A172 (cell line): ENCODE data around the gene PKP1. TPM values are rescaled to one million over a fixed set of nuclear protein-coding genes. Genes with fewer than 3 reads are reported as not detected.

Experiments
- DNase-seq: peaks from one replicate; pipeline ENCODE4 v3.0.0-alpha.2; 2015; ENCODE audit warnings: low spot score
- total RNA-seq: library from RNA; depleted of rRNA; stranded (reverse); fragments of >200 nt; shearing (Covaris generic); gene quantifications from 2 replicates; pipeline ENCODE4 v1.2.3, GENCODE V29; 2014

PKP1 gene
- total RNA-seq, 1 experiment from 2014 or later, result not detected

DNA sequence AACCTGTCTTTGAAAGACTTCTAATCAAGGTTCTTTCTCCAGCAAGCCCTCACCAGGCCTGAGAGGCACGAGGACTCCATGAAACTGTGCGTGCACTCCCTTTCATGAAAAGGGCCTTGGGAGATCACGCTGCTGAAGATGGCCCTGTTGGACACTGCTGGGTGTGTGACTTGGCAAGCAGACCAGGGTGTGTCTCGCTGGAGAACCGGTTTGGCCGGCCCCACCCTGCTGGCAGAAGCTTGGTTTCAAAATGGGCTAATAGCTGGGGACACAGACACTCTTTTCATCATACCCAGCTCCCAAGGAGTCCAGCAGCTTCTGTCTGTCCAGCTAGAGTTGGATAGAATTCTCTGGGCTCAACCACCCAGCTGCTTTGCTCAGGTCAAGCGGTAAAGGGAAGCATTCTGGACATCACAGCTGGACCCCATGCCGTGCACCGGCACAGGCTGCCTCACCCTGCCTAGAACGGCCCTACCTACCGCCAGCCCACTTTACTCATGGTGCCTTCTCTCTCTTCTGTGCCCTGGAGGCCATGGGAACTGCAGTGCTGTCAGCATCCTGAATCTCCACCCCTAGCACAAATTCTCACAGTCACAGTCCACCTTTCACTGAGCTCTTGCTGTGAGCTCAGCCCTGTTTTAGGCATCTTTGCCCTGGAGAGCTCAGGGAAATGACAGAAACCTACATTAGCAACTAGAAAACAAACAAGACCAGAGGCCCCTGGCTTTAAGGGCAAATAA lies 24.6 kb downstream of the PKP1 start:
- peak; percentile 35 for DNase-seq

DNA sequence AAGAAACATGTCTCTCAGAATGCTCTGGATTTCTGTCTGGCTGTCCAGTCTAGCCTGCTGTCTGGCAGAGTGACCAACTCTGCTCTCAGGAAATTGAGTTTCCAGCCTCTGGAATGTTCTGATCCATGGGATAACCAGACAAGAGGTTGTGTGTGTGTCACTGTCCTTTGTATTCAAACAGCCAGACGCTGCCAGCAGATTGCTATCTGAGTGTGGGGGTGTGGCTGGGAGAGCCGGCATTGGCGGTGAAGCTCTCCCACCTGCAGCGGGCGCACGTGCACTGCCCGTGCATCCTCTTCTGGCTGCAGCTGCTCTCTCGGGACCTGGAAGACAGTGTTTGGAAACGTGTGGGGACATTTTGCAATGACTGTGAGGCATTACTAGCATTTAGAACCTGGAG lies 26.1 kb downstream of the PKP1 start:
- peak; percentile 61 for DNase-seq

DNA sequence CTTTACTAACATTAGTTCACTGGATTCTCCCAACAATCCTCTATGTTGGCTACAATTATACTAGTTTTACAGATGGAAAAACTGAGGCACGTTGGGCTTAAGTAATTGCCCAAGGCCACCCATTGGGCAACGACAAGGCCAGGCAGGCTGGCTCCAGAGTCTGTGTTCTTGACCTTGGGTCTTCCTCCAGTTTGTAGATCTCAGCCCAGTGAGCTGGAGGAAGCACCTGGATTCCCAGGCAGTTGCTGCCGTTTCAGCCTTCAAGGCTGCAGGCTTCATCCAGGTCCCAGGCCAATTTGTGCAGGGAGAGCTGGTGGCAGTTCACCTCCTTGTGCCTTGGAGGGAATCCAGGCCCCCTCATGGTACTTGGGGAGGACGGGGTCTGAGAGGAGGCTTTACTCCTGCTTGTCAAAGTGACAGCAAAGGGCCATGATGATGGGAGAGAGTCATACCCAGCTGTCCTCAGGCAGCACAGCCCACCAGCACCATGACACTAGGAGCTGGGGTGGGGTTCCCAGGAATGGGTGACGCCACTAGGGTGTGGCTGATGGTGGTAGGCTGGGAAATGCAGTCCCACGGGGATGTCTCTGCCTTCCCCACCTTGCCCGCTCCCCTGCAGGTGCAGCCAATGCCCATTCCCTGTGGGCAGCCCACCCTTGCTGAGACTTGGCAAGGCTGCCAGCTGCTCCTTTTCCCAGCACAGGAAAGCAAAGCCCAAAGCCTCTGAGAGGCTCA lies 27.1 kb downstream of the PKP1 start:
- DNase-seq, result no peak

- peak; percentile 89 for DNase-seq
These were observed 27.7 kb downstream of the PKP1 start for GRCh38 chr1:201310986-201311355.

DNA sequence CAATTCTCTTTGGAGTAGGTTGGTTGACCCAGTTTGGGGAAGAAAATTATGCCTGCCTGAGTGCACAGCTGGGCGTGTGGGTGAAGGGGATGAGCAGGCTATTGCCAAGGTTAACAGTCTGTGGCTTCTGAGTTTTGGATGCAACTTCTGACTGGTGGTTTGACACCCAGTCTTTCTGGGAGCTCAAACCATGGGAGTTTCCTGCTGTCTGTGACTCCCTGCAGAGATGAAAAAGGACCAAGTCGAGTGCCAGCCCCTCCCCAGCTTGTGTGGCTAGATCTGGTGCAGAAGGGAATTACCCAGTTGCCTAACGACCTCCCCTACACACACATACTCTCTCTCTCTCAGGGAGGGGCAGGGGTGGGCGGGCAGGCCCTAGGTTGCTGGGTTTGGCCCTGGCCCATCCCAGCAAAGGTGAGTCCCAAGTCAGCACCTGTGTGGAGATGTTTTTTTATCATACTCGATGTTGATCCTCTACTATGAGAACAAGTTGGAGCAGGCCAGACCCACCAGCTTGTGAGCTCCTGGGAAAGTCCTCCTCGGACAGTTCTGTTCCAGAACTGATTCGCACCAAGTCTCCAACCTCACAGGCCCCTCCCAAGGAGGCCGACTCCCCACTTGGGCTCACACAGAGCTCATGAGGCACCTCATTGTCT lies 28.2 kb downstream of the PKP1 start:
- peak; percentile 79 for DNase-seq

DNA sequence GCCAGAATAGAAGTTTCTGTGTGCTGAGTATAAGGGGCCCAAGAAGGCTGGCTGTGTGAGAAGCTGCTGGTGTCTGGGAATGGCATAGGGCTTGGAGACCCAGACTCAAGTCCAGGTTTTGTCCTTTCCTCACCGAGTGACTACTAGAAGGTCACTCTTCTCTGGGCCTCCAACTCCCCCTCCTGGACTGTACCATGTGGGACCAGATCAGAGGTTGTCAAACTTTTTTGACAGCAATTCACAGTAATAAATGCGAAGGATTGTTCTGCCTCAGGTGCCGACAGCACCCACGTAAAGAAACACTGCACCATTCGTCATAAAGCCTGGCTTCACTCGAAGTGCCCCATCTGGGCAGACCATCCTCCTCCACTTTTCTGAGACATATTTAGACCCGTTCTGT lies 29.0 kb downstream of the PKP1 start:
- no peak for DNase-seq

DNA sequence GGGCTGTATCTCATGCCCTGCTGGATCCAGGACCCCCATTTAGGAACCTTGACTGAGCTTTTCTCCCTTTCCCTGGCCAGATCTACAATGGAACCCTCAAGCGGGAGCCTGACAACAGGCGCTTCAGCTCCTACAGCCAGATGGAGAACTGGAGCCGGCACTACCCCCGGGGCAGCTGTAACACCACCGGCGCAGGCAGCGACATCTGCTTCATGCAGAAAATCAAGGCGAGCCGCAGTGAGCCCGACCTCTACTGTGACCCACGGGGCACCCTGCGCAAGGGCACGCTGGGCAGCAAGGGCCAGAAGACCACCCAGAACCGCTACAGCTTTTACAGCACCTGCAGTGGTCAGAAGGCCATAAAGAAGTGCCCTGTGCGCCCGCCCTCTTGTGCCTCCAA lies 29.8 kb downstream of the PKP1 start:
- no peak for DNase-seq

DNA sequence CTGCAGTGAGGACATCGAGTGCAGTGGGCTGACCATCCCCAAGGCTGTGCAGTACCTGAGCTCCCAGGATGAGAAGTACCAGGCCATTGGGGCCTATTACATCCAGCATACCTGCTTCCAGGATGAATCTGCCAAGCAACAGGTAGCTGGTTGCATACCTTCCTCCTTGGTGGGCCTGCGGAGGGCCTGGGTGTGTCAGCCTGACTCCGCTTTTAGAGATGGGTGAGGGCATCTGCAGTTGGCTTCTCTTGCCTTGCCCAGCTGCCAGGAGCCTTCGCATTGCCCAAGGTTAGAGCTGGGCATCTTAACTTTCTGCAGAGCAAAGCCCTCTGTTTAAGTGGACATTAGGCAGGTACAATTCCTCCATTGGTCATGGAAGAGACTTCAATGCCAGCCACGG lies 33.2 kb downstream of the PKP1 start:
- no peak for DNase-seq

GRCh38 chr1:201317551-201317950 lies 34.2 kb downstream of the PKP1 start:
- no peak for DNase-seq

DNA sequence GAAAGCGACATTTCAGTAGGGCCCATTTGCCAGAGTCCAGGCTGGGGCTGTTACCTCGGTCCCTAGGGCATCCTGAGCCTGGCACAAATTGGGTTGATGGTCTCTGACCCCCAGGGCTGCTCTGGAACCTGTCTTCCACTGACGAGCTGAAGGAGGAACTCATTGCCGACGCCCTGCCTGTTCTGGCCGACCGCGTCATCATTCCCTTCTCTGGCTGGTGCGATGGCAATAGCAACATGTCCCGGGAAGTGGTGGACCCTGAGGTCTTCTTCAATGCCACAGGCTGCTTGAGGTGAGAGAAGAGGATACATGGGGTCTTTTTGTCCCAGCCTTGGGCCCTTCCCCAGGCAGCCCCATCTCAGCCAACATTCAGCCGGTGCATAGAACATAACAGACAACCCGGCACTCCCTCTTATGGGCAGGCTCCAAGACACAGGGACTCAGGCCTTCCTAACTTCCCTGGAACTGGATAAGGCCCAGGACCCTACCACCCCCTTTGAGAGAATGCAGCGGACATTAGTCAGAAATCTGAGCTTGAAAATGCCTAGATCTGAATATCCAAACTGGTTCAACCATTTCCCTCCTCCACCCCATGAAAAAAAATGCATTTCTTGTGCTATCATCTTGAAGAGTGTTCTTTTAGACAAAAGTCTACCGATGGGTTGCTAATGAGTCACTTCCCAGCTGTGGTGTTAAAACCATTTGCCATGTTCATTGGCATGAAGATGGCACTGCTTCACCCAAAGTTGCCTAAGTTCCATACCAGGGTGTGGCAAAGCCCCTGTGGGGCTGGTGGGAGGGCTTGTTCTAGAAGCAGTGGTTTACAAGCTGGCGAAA lies 35.4 kb downstream of the PKP1 start:
- DNase-seq, result no peak

GRCh38 chr1:201319631-201320030 lies 36.3 kb downstream of the PKP1 start:
- no peak for DNase-seq

GRCh38 chr1:201320168-201320788 lies 37.0 kb downstream of the PKP1 start:
- no peak for DNase-seq

DNA sequence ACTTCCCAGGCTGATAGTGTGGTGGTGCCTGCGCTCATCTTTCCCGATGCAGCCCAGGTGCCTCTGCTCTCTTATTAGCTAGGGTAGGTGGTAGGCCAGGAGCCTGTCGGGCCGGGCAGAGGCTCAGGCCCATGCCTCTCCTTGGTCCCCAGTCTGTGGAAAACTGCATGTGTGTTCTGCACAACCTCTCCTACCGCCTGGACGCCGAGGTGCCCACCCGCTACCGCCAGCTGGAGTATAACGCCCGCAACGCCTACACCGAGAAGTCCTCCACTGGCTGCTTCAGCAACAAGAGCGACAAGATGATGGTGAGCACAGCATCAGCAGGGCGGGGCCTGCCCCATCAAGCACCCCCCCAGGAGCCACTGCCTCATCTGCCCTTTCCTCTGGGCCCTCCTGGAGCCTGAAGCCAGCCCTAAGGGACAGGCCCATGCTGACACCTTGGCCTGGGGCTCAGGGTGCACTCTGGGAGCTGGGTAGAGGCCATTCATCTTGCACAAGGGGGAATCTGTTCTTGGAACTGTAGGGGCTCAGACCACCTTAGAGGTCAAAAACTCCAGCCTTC lies 38.6 kb downstream of the PKP1 start:
- DNase-seq, result no peak

- DNase-seq, result no peak
These were observed 39.6 kb downstream of the PKP1 start for GRCh38 chr1:201322653-201323510.

GRCh38 chr1:201324306-201324705 lies 41.0 kb downstream of the PKP1 start:
- DNase-seq, result no peak

DNA sequence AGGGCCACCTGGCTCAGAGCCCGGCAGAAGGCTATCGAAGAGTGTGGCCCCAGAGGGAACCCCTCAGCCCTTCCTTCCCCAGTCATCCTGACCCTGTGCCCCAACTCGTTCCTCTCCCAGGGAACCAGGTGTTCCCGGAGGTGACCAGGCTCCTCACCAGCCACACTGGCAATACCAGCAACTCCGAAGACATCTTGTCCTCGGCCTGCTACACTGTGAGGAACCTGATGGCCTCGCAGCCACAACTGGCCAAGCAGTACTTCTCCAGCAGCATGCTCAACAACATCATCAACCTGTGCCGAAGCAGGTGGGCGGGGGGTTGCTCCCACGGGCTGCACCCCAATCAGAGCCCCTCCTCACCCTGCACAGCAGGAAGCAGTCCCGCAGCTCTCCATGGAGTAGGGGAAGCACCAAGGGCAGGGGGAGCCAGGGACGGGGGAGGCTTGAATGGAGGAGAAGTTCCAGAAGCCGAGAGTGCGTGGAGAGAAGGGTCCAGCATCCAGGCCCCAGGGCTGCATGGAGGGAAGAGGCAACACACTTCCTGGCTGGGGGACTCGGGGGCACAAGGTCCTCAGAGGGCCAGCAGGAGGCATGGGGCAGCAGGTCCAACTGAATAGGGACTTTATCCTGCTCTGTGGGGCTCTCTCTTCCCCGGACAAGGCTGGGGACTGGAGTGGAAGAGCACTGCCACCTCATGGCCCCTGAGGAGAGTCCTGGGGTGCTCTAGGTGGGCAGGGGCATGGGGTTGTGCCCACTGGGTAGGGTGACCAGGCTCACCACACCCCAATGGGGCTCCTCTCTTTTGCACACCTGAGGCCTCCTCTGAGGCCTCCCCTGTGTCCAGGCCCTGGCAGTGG lies 41.7 kb downstream of the PKP1 start:
- no peak for DNase-seq

DNA sequence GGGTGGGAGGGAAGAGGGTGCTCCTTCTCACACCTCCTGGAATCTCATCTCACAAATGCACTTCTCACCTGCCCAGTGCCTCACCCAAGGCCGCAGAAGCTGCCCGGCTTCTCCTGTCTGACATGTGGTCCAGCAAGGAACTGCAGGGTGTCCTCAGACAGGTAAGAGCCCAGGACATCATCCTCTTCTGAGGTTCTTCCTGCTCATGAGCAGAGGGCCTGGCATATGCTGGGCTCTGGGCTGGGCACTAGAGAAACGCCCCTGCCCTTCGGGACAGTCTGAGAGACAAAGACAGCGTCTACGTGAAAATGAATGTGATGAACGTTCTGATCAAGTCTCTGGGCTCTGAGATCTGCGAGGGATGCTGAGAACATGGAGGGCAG lies 42.4 kb downstream of the PKP1 start:
- DNase-seq, result no peak

- DNase-seq, result no peak
These were observed 43.4 kb downstream of the PKP1 start for GRCh38 chr1:201326710-201327109.

DNA sequence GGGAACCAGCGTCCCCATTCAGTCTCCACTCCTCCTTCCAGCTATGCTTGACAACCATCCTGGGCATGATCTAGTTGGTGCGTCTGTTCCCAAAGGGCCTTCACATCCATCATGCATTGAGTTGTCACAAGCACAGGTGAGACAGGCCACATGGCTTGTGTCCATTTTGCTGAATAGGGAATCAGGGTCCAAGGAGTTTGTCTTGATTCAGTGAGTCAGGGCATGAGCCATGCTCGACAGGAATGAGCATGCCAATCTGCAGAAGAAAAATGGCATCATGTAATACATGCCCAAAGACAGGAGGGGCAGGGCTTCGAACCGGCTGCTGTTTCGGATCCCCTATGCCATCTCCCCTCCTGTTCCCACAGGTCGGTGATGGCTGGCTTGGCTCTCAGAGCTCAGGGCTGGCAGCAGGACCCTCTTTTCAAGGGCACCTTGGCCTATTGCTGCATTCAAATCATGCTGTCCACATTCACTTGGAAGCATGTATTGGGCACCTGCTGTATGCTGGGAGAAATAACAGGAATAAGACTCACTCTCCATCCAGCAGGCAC lies 44.5 kb downstream of the PKP1 start:
- no peak for DNase-seq
